Measurements from ENCODE around the gene LHPP.

DNA sequence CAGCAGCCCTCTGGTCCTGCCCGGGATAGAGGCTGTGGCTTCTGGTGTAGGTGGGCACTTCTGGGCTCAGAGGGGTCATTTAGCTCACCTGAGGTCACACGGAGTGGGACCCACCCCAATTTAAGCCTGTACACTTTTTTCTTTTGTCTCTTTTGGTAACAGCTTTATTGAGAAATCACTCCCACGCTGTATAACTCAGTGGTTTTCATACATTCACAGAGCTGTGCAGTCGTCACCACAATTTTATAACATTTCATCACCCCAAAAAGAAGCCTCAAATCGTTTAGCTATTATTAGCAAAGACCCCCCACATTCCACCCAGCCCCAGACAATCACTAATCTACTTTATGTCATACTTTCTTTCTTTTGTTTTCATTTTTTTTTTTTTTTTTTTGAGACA lies 62.3 kb downstream of the LHPP start:
- TF ChIP-seq, protein P1, sequence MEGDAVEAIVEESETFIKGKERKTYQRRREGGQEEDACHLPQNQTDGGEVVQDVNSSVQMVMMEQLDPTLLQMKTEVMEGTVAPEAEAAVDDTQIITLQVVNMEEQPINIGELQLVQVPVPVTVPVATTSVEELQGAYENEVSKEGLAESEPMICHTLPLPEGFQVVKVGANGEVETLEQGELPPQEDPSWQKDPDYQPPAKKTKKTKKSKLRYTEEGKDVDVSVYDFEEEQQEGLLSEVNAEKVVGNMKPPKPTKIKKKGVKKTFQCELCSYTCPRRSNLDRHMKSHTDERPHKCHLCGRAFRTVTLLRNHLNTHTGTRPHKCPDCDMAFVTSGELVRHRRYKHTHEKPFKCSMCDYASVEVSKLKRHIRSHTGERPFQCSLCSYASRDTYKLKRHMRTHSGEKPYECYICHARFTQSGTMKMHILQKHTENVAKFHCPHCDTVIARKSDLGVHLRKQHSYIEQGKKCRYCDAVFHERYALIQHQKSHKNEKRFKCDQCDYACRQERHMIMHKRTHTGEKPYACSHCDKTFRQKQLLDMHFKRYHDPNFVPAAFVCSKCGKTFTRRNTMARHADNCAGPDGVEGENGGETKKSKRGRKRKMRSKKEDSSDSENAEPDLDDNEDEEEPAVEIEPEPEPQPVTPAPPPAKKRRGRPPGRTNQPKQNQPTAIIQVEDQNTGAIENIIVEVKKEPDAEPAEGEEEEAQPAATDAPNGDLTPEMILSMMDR (IDR thresholded peaks at IDR 0.05) = no peak
- TF ChIP-seq POLR2A (IDR thresholded peaks at IDR 0.05) (no peak), EP300 (IDR thresholded peaks at IDR 0.05; ENCODE audit: low read depth) (no peak), POLR2AphosphoS5 (IDR thresholded peaks at IDR 0.05) (no peak)

Data from transverse colon (tissue), 4 donors.